HG02943 (cell line): ENCODE measurements around the gene SYNGR1.

Source experiments
- ATAC-seq: cut with Tn5 transposase; IDR thresholded peaks from one replicate; pipeline ENCODE4 v1.9.1; 2021; ENCODE audit warnings: mild to moderate bottlenecking, low read depth, moderate library complexity; ENCODE audit not compliant: unreplicated experiment

Gene SYNGR1

GRCh38 chr22:39349967-39350726 is at the start of gene SYNGR1:
Gene SYNGR1 (plus strand): TSS chr22:39349991. CDS start chr22:39350011, 20 bp downstream.
- ATAC-seq: no peak

- no peak for ATAC-seq
Observed at GRCh38 chr22:39300186-39300830, 49.5 kb upstream of the SYNGR1 start.

GRCh38 chr22:39301108-39301507 is 48.7 kb upstream of the SYNGR1 start:
- no peak for ATAC-seq

- ATAC-seq: no peak
Observed at GRCh38 chr22:39301926-39302325, 47.9 kb upstream of the SYNGR1 start.

GRCh38 chr22:39302431-39302960 is 47.3 kb upstream of the SYNGR1 start:
- ATAC-seq: no peak

- ATAC-seq: no peak
Observed at GRCh38 chr22:39303358-39303757, 46.4 kb upstream of the SYNGR1 start.

- no peak for ATAC-seq
Observed at GRCh38 chr22:39303892-39304671, 45.7 kb upstream of the SYNGR1 start.

- no peak for ATAC-seq
Observed at GRCh38 chr22:39306456-39307361, 43.1 kb upstream of the SYNGR1 start.

- ATAC-seq: no peak
Observed at GRCh38 chr22:39308614-39309363, 41.0 kb upstream of the SYNGR1 start.

- no peak for ATAC-seq
Observed at GRCh38 chr22:39309364-39309861, 40.4 kb upstream of the SYNGR1 start.

GRCh38 chr22:39309881-39310714 is 39.7 kb upstream of the SYNGR1 start:
- no peak for ATAC-seq

- no peak for ATAC-seq
Observed at GRCh38 chr22:39311592-39312400, 38.0 kb upstream of the SYNGR1 start.

- no peak for ATAC-seq
Observed at GRCh38 chr22:39312410-39312809, 37.4 kb upstream of the SYNGR1 start.

- no peak for ATAC-seq
Observed at GRCh38 chr22:39313258-39314001, 36.4 kb upstream of the SYNGR1 start.

GRCh38 chr22:39314251-39314971 is 35.4 kb upstream of the SYNGR1 start:
- ATAC-seq: no peak

GRCh38 chr22:39315389-39315788 is 34.4 kb upstream of the SYNGR1 start:
- ATAC-seq: no peak
